RWPE2 (cell line): ENCODE data around the gene MAG.

Experiments
- ATAC-seq: fragments of 200-7000 bp; cut with Tn5 transposase; 3 replicates; pipeline ENCODE4 v1.9.1; 2021; ENCODE audit warnings: low read depth
- DNase-seq: peaks from one replicate; pipeline ENCODE4 v3.0.0-alpha.2; 2020; ENCODE audit warnings: low spot score
- H3K27ac ChIP-seq: fragments of 450-650 bp; 2 replicates; pipeline ENCODE4 v1.5.1; 2017; ENCODE audit warnings: mild to moderate bottlenecking; ENCODE audit not compliant: poor library complexity, severe bottlenecking
- H3K27me3 ChIP-seq: fragments of 250-450 bp; sonication (Bioruptor Pico); 2 replicates; pipeline ENCODE4 v1.5.1; 2021; ENCODE audit warnings: mild to moderate bottlenecking, moderate library complexity; ENCODE audit not compliant: insufficient read depth, poor library complexity, severe bottlenecking
- H3K36me3 ChIP-seq: fragments of 250-450 bp; sonication (Bioruptor Pico); 2 replicates; pipeline ENCODE4 v1.5.1; 2020; ENCODE audit warnings: low read depth, mild to moderate bottlenecking, moderate library complexity
- H3K4me1 ChIP-seq: fragments of 250-450 bp; sonication (Bioruptor Pico); 2 replicates; pipeline ENCODE4 v1.5.1; 2021; ENCODE audit warnings: mild to moderate bottlenecking, moderate library complexity; ENCODE audit not compliant: insufficient read depth, poor library complexity, severe bottlenecking
- H3K4me3 ChIP-seq: fragments of 250-450 bp; sonication (Bioruptor Pico); 2 replicates; pipeline ENCODE4 v1.5.1; 2021; ENCODE audit warnings: mild to moderate bottlenecking, moderate library complexity; ENCODE audit not compliant: severe bottlenecking
- H3K9me3 ChIP-seq: fragments of 250-450 bp; sonication (Bioruptor Pico); 2 replicates; pipeline ENCODE4 v1.5.1; 2021; ENCODE audit warnings: mild to moderate bottlenecking, moderate library complexity; ENCODE audit not compliant: severe bottlenecking
- CTCF ChIP-seq: fragments of 450-650 bp; IDR thresholded peaks from one replicate; pipeline ENCODE4 v1.5.1; 2017; ENCODE audit warnings: mild to moderate bottlenecking, moderate library complexity; ENCODE audit not compliant: poor library complexity, severe bottlenecking

The MAG gene

GRCh38 chr19:35336166-35336955, 44.4 kb downstream of the MAG start:
- ATAC-seq (no peak), DNase-seq (no peak)
- H3K36me3 ChIP-seq, result no peaks in the 10 kb centered on the region

GRCh38 chr19:35337097-35337983, 45.4 kb downstream of the MAG start:
- Histone ChIP-seq H3K27me3 (no peaks in the 10 kb centered on the region), H3K4me1 (no peaks in the 10 kb centered on the region), H3K27ac (no peak overlapping the region), H3K4me3 (no peak overlapping the region), H3K9me3 (no peaks in the 10 kb centered on the region), H3K36me3 (no peaks in the 10 kb centered on the region)
- ATAC-seq (no peak), DNase-seq (no peak)
- no peak for TF ChIP-seq CTCF

More at GRCh38 chr19:35336166-35336955, 44.4 kb downstream of the MAG start:
- H3K27ac ChIP-seq, result no peak overlapping the region
- no peak overlapping the region for H3K4me3 ChIP-seq
- no peaks in the 10 kb centered on the region for H3K4me1 ChIP-seq
- no peaks in the 10 kb centered on the region for H3K9me3 ChIP-seq
- no peaks in the 10 kb centered on the region for H3K27me3 ChIP-seq
- TF ChIP-seq CTCF, result no peak

GRCh38 chr19:35337984-35338296, 46.0 kb downstream of the MAG start:
- no peak for TF ChIP-seq CTCF
- H3K36me3 ChIP-seq, result no peaks in the 10 kb centered on the region
- no peaks in the 10 kb centered on the region for H3K4me1 ChIP-seq
- no peak overlapping the region for H3K27ac ChIP-seq
- H3K9me3 ChIP-seq, result no peaks in the 10 kb centered on the region
- no peaks in the 10 kb centered on the region for H3K27me3 ChIP-seq
- no peak overlapping the region for H3K4me3 ChIP-seq
- DNase-seq (no peak), ATAC-seq (no peak)

- TF ChIP-seq CTCF, result no peak
- DNase-seq, result no peak
- Histone ChIP-seq H3K27ac (no peak overlapping the region), H3K4me3 (no peak overlapping the region), H3K4me1 (no peaks in the 10 kb centered on the region), H3K36me3 (no peaks in the 10 kb centered on the region), H3K27me3 (no peaks in the 10 kb centered on the region), H3K9me3 (no peaks in the 10 kb centered on the region)
- no peak for ATAC-seq
Measured at GRCh38 chr19:35340431-35340830, 48.5 kb downstream of the MAG start.

GRCh38 chr19:35341006-35341405, 49.0 kb downstream of the MAG start:
- DNase-seq (no peak), ATAC-seq (no peak)
- Histone ChIP-seq H3K9me3 (no peaks in the 10 kb centered on the region), H3K36me3 (no peaks in the 10 kb centered on the region), H3K27ac (no peak overlapping the region), H3K4me3 (no peak overlapping the region), H3K27me3 (peaks cover 5% of the 10 kb centered on the region), H3K4me1 (no peaks in the 10 kb centered on the region)
- TF ChIP-seq CTCF, result no peak
